GM18868 (cell line): ENCODE measurements around the gene CD68.
A peak's percentile ranks its signal among the peaks of the same experiment; 100 is the strongest.

Experiments used
- ATAC-seq: cut with Tn5 transposase; IDR thresholded peaks from one replicate; pipeline ENCODE4 v1.9.1; 2021; ENCODE audit warnings: mild to moderate bottlenecking, moderate library complexity; ENCODE audit not compliant: unreplicated experiment

CD68 gene

GRCh38 chr17:7579001-7579833 is at the start of gene CD68:
Gene CD68, plus strand, starts transcription at chr17:7579638. Its CDS starts 40 bp downstream, at chr17:7579678.
- ATAC-seq: no peak

GRCh38 chr17:7530023-7530900 is 49.2 kb upstream of the CD68 start:
- no peak for ATAC-seq

GRCh38 chr17:7538050-7538449 is 41.4 kb upstream of the CD68 start:
- ATAC-seq: no peak

GRCh38 chr17:7538891-7539545 is 40.4 kb upstream of the CD68 start:
- no peak for ATAC-seq

GRCh38 chr17:7541074-7541621 is 38.3 kb upstream of the CD68 start:
- ATAC-seq: no peak

GRCh38 chr17:7544911-7545310 is 34.5 kb upstream of the CD68 start:
- no peak for ATAC-seq

GRCh38 chr17:7548585-7549400 is 30.6 kb upstream of the CD68 start, which contains the start of gene TNFSF12:
Gene TNFSF12, plus strand, starts transcription at chr17:7549058. Its CDS starts 96 bp downstream, at chr17:7549154.
- ATAC-seq: no peak

- no peak for ATAC-seq
Observed at GRCh38 chr17:7549401-7550055, 29.9 kb upstream of the CD68 start.

- ATAC-seq: no peak
Observed at GRCh38 chr17:7550344-7550743, 29.1 kb upstream of the CD68 start.

GRCh38 chr17:7551396-7551795 is 28.0 kb upstream of the CD68 start:
- no peak for ATAC-seq

- peak; percentile 63 for ATAC-seq
Observed at GRCh38 chr17:7552621-7553051, 26.8 kb upstream of the CD68 start.

GRCh38 chr17:7553356-7553755 is 26.1 kb upstream of the CD68 start:
- no peak for ATAC-seq

- no peak for ATAC-seq
Observed at GRCh38 chr17:7555320-7555948, 24.0 kb upstream of the CD68 start.

GRCh38 chr17:7556627-7557026 is 22.8 kb upstream of the CD68 start:
- no peak for ATAC-seq

- ATAC-seq: no peak
Observed at GRCh38 chr17:7557147-7557764, 22.2 kb upstream of the CD68 start.

GRCh38 chr17:7557775-7558543 is 21.5 kb upstream of the CD68 start:
- peak; percentile 30 for ATAC-seq

GRCh38 chr17:7558544-7559319 is 20.7 kb upstream of the CD68 start, which contains the start of gene TNFSF13:
Gene TNFSF13, plus strand, starts transcription at chr17:7558750. Its CDS starts 290 bp downstream, at chr17:7559040.
- ATAC-seq: no peak
